Neural cell (in vitro differentiated cells): Measurements from ENCODE around the gene SPTLC2. TPM values are rescaled to one million over a fixed set of nuclear protein-coding genes. Genes with fewer than 3 reads are reported as not detected.

Experiments
- H2AFZ ChIP-seq: fragments of 200-600, 300-800 bp; sonication (generic), shearing (Covaris generic); 2 replicates; pipeline ENCODE4 v1.6.0; 2014; ENCODE audit warnings: low read depth, mild to moderate bottlenecking, antibody characterized with exemption, low read length, moderate library complexity
- H3F3A ChIP-seq: fragments of 200-600 bp; shearing (Covaris generic); 2 replicates; pipeline ENCODE4 v1.6.1; 2016; ENCODE audit warnings: mild to moderate bottlenecking, moderate library complexity, mixed read lengths, antibody characterized with exemption, low read length; ENCODE audit not compliant: insufficient read depth, poor library complexity, severe bottlenecking
- H3K27ac ChIP-seq: fragments of 200-600, 300-800 bp; sonication (generic), shearing (Covaris generic); 2 replicates; pipeline ENCODE4 v1.5.1; 2014; ENCODE audit warnings: mild to moderate bottlenecking, low read length, moderate library complexity
- H3K27me3 ChIP-seq: fragments of 300-800, 200-600 bp; sonication (generic), shearing (Covaris generic); 2 replicates; pipeline ENCODE4 v1.6.0; 2014; ENCODE audit warnings: mild to moderate bottlenecking, low read depth, low read length, moderate library complexity; ENCODE audit not compliant: insufficient read depth
- H3K36me3 ChIP-seq: fragments of 300-800, 200-600 bp; sonication (generic), shearing (Covaris generic); 2 replicates; pipeline ENCODE4 v1.5.1; 2014; ENCODE audit warnings: mild to moderate bottlenecking, antibody characterized with exemption, low read length, moderate library complexity; ENCODE audit not compliant: insufficient read depth
- H3K4me2 ChIP-seq: fragments of 300-800, 200-600 bp; sonication (generic), shearing (Covaris generic); 2 replicates; pipeline ENCODE4 v1.6.0; 2014; ENCODE audit warnings: mild to moderate bottlenecking, low read length
- H3K4me3 ChIP-seq: fragments of 300-800, 200-600 bp; sonication (generic), shearing (Covaris generic); 2 replicates; pipeline ENCODE4 v1.5.1; 2014; ENCODE audit warnings: mild to moderate bottlenecking, low read length, moderate library complexity
- H3K79me2 ChIP-seq: fragments of 200-600 bp; shearing (Covaris generic); replicated peaks from 2 replicates; pipeline ENCODE4 v1.6.0; 2014; ENCODE audit warnings: mild to moderate bottlenecking, low read length, moderate library complexity; ENCODE audit not compliant: insufficient read depth
- H3K9ac ChIP-seq: fragments of 300-800, 200-600 bp; sonication (generic), shearing (Covaris generic); 2 replicates; pipeline ENCODE4 v1.6.1; 2016; ENCODE audit warnings: mild to moderate bottlenecking, low read length, mixed read lengths
- H3K9me2 ChIP-seq: fragments of 200-600 bp; shearing (Covaris generic); 2 replicates; pipeline ENCODE4 v1.6.1; 2016; ENCODE audit warnings: mild to moderate bottlenecking, low read length, mixed read lengths; ENCODE audit not compliant: insufficient read depth
- H3K9me3 ChIP-seq: fragments of 200-600, 300-800 bp; sonication (generic), shearing (Covaris generic); 2 replicates; pipeline ENCODE4 v1.6.1; 2016; ENCODE audit warnings: mild to moderate bottlenecking, mixed run types, low read length, moderate library complexity, mixed read lengths
- H4K20me1 ChIP-seq: fragments of 200-600 bp; shearing (Covaris generic); 2 replicates; pipeline ENCODE4 v1.6.1; 2016; ENCODE audit warnings: mild to moderate bottlenecking, mixed run types; ENCODE audit not compliant: insufficient read depth
- EP300 ChIP-seq: fragments of 450-650 bp; conservative IDR thresholded peaks from 2 replicates; pipeline ENCODE4 v1.6.1; 2014; ENCODE audit warnings: antibody characterized with exemption, mild to moderate bottlenecking, moderate library complexity; ENCODE audit not compliant: poor library complexity, severe bottlenecking
- EZH2 ChIP-seq: fragments of 200-600, 300-800 bp; shearing (Covaris generic), sonication (generic); IDR thresholded peaks from 2 replicates; pipeline ENCODE4 v1.6.1; 2014; ENCODE audit warnings: antibody characterized with exemption, low read length, borderline replicate concordance, mild to moderate bottlenecking; ENCODE audit not compliant: insufficient read depth, poor library complexity, severe bottlenecking
- MXI1 ChIP-seq: fragments of 450-650 bp; conservative IDR thresholded peaks from 2 replicates; pipeline ENCODE4 v1.6.1; 2014; ENCODE audit warnings: antibody characterized with exemption, mild to moderate bottlenecking; ENCODE audit not compliant: poor library complexity, severe bottlenecking
- POLR2AphosphoS5 ChIP-seq: IDR thresholded peaks from 2 replicates; pipeline ENCODE4 v1.6.1; 2012
- RAD21 ChIP-seq: fragments of 450-650 bp; conservative IDR thresholded peaks from 2 replicates; pipeline ENCODE4 v1.6.1; 2014; ENCODE audit warnings: antibody characterized with exemption, mild to moderate bottlenecking, moderate library complexity
- SMC3 ChIP-seq: fragments of 450-650 bp; conservative IDR thresholded peaks from 2 replicates; pipeline ENCODE4 v1.6.1; 2014; ENCODE audit warnings: antibody characterized with exemption, mild to moderate bottlenecking, moderate library complexity; ENCODE audit not compliant: poor library complexity
- TAF1 ChIP-seq: IDR thresholded peaks from 2 replicates; pipeline ENCODE4 v1.6.1; 2012; ENCODE audit warnings: low read depth
- polyA plus RNA-seq: library from polyadenylated mRNA; depleted of rRNA; stranded (reverse); fragments of >200 nt; gene quantifications from 2 replicates; pipeline ENCODE4 v1.2.3, GENCODE V29; 2014
- TF ChIP-seq, protein P1 (sequence below): fragments of 450-650 bp; IDR thresholded peaks from 2 replicates; pipeline ENCODE4 v1.5.1; 2014; ENCODE audit warnings: antibody characterized with exemption, mild to moderate bottlenecking, moderate library complexity; ENCODE audit not compliant: poor library complexity, severe bottlenecking
- TF ChIP-seq, protein P2 (sequence below): IDR thresholded peaks from 2 replicates; pipeline ENCODE4 v1.6.1; 2012; ENCODE audit warnings: borderline replicate concordance

The SPTLC2 gene
- polyA plus RNA-seq, 1 donor from 2014 or later: 15.1 TPM

GRCh38 chr14:77509366-77509765 is 107.1 kb downstream of the SPTLC2 start:
- Histone ChIP-seq H3F3A (no peaks in the 10 kb centered on the region), H3K4me2 (no peak overlapping the region), H3K9me3 (no peaks in the 10 kb centered on the region), H3K27ac (no peak overlapping the region), H4K20me1 (no peaks in the 10 kb centered on the region), H3K9ac (no peak overlapping the region), H3K36me3 (no peaks in the 10 kb centered on the region), H3K9me2 (no peaks in the 10 kb centered on the region), H2AFZ (no peak overlapping the region), H3K4me3 (no peak overlapping the region), H3K27me3 (no peaks in the 10 kb centered on the region), H3K79me2 (no peaks in the 10 kb centered on the region)
- TF ChIP-seq MXI1: no peak
- no peak for TF ChIP-seq RAD21
- TF ChIP-seq EZH2: no peak
- no peak for TF ChIP-seq SMC3
- no peak for TF ChIP-seq EP300
- TF ChIP-seq POLR2AphosphoS5: no peak
- TF ChIP-seq TAF1: no peak
- TF ChIP-seq, protein P1, sequence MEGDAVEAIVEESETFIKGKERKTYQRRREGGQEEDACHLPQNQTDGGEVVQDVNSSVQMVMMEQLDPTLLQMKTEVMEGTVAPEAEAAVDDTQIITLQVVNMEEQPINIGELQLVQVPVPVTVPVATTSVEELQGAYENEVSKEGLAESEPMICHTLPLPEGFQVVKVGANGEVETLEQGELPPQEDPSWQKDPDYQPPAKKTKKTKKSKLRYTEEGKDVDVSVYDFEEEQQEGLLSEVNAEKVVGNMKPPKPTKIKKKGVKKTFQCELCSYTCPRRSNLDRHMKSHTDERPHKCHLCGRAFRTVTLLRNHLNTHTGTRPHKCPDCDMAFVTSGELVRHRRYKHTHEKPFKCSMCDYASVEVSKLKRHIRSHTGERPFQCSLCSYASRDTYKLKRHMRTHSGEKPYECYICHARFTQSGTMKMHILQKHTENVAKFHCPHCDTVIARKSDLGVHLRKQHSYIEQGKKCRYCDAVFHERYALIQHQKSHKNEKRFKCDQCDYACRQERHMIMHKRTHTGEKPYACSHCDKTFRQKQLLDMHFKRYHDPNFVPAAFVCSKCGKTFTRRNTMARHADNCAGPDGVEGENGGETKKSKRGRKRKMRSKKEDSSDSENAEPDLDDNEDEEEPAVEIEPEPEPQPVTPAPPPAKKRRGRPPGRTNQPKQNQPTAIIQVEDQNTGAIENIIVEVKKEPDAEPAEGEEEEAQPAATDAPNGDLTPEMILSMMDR: no peak
- TF ChIP-seq, protein P2, sequence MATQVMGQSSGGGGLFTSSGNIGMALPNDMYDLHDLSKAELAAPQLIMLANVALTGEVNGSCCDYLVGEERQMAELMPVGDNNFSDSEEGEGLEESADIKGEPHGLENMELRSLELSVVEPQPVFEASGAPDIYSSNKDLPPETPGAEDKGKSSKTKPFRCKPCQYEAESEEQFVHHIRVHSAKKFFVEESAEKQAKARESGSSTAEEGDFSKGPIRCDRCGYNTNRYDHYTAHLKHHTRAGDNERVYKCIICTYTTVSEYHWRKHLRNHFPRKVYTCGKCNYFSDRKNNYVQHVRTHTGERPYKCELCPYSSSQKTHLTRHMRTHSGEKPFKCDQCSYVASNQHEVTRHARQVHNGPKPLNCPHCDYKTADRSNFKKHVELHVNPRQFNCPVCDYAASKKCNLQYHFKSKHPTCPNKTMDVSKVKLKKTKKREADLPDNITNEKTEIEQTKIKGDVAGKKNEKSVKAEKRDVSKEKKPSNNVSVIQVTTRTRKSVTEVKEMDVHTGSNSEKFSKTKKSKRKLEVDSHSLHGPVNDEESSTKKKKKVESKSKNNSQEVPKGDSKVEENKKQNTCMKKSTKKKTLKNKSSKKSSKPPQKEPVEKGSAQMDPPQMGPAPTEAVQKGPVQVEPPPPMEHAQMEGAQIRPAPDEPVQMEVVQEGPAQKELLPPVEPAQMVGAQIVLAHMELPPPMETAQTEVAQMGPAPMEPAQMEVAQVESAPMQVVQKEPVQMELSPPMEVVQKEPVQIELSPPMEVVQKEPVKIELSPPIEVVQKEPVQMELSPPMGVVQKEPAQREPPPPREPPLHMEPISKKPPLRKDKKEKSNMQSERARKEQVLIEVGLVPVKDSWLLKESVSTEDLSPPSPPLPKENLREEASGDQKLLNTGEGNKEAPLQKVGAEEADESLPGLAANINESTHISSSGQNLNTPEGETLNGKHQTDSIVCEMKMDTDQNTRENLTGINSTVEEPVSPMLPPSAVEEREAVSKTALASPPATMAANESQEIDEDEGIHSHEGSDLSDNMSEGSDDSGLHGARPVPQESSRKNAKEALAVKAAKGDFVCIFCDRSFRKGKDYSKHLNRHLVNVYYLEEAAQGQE: no peak

GRCh38 chr14:77508876-77509275 is 107.6 kb downstream of the SPTLC2 start:
- Histone ChIP-seq H3K4me2 (no peak overlapping the region), H3K4me3 (no peak overlapping the region), H4K20me1 (no peaks in the 10 kb centered on the region), H3K9me3 (no peaks in the 10 kb centered on the region), H2AFZ (no peak overlapping the region), H3K9ac (no peak overlapping the region), H3F3A (no peaks in the 10 kb centered on the region), H3K27ac (no peak overlapping the region), H3K9me2 (no peaks in the 10 kb centered on the region), H3K27me3 (no peaks in the 10 kb centered on the region), H3K36me3 (no peaks in the 10 kb centered on the region), H3K79me2 (no peaks in the 10 kb centered on the region)
- TF ChIP-seq, protein P2: no peak
- TF ChIP-seq TAF1: no peak
- TF ChIP-seq, protein P1: no peak
- TF ChIP-seq MXI1: no peak
- TF ChIP-seq RAD21: no peak
- TF ChIP-seq POLR2AphosphoS5: no peak
- TF ChIP-seq EZH2: no peak
- TF ChIP-seq SMC3: no peak
- no peak for TF ChIP-seq EP300
